IPS-15b (cell line): ENCODE measurements around the gene COX15.
"Not testable (repeated sequence)": the region's sequence is repeated elsewhere in the genome, so short reads cannot be mapped to it uniquely, and the experiment has no call there.

Source experiments
- H3K27me3 ChIP-seq: one replicate; pipeline ENCODE4 v1.6.1; 2013; ENCODE audit warnings: low read length; ENCODE audit not compliant: control insufficient read depth, insufficient read depth
- H3K36me3 ChIP-seq: one replicate; pipeline ENCODE4 v1.6.1; 2013; ENCODE audit warnings: low read length; ENCODE audit not compliant: control insufficient read depth, insufficient read depth
- H3K4me1 ChIP-seq: one replicate; pipeline ENCODE4 v1.6.1; 2013; ENCODE audit warnings: mild to moderate bottlenecking, low read length; ENCODE audit not compliant: control insufficient read depth, insufficient read depth
- H3K4me3 ChIP-seq: one replicate; pipeline ENCODE4 v1.5.1; 2013; ENCODE audit warnings: low read depth, low read length
- H3K9ac ChIP-seq: one replicate; pipeline ENCODE4 v1.6.1; 2013; ENCODE audit warnings: low read depth, mild to moderate bottlenecking, low read length
- H3K9me3 ChIP-seq: one replicate; pipeline ENCODE4 v1.6.1; 2013; ENCODE audit warnings: mild to moderate bottlenecking, low read length; ENCODE audit not compliant: control insufficient read depth, insufficient read depth

Gene COX15

GRCh38 chr10:99734111-99734510 lies 2.2 kb upstream of the COX15 start:
- not testable (repeated sequence) for H3K4me3 ChIP-seq, H3K4me1 ChIP-seq, H3K27me3 ChIP-seq, H3K9ac ChIP-seq, H3K36me3 ChIP-seq, H3K9me3 ChIP-seq

- no peaks in the 10 kb centered on the region for H3K27me3 ChIP-seq
- no peak overlapping the region for H3K4me3 ChIP-seq
- peaks cover 5% of the 10 kb centered on the region for H3K36me3 ChIP-seq
- H3K9ac ChIP-seq, result no peak overlapping the region
- peaks cover 4% of the 10 kb centered on the region for H3K4me1 ChIP-seq
- no peaks in the 10 kb centered on the region for H3K9me3 ChIP-seq
Measured at GRCh38 chr10:99733366-99733765, 1.4 kb upstream of the COX15 start.

GRCh38 chr10:99731306-99732032 lies 458 bp downstream of the COX15 start:
- Histone ChIP-seq H3K9ac (peak overlapping the region; percentile 88), H3K9me3 (no peaks in the 10 kb centered on the region), H3K4me3 (peak overlapping the region; percentile 89), H3K27me3 (no peaks in the 10 kb centered on the region), H3K4me1 (peaks cover 4% of the 10 kb centered on the region), H3K36me3 (peaks cover 6% of the 10 kb centered on the region)

GRCh38 chr10:99730026-99730425 lies 1.9 kb downstream of the COX15 start:
- peaks cover 4% of the 10 kb centered on the region for H3K4me1 ChIP-seq
- H3K9me3 ChIP-seq, result no peaks in the 10 kb centered on the region
- H3K9ac ChIP-seq, result no peak overlapping the region
- no peaks in the 10 kb centered on the region for H3K27me3 ChIP-seq
- no peak overlapping the region for H3K4me3 ChIP-seq
- H3K36me3 ChIP-seq, result peaks cover 16% of the 10 kb centered on the region

- H3K9me3 ChIP-seq, result no peaks in the 10 kb centered on the region
- H3K4me3 ChIP-seq, result no peak overlapping the region
- no peaks in the 10 kb centered on the region for H3K27me3 ChIP-seq
- H3K4me1 ChIP-seq, result no peaks in the 10 kb centered on the region
- no peak overlapping the region for H3K9ac ChIP-seq
- H3K36me3 ChIP-seq, result peaks cover 23% of the 10 kb centered on the region
Measured at GRCh38 chr10:99720387-99720786, 11.5 kb downstream of the COX15 start.

- Histone ChIP-seq H3K36me3 (peaks cover 12% of the 10 kb centered on the region), H3K9ac (no peak overlapping the region), H3K4me3 (no peak overlapping the region), H3K9me3 (no peaks in the 10 kb centered on the region), H3K4me1 (no peaks in the 10 kb centered on the region), H3K27me3 (no peaks in the 10 kb centered on the region)
Measured at GRCh38 chr10:99714446-99714845, 17.5 kb downstream of the COX15 start.

GRCh38 chr10:99711129-99711719 lies 20.7 kb downstream of the COX15 start:
- no peaks in the 10 kb centered on the region for H3K9me3 ChIP-seq
- H3K4me1 ChIP-seq, result no peaks in the 10 kb centered on the region
- H3K27me3 ChIP-seq, result no peaks in the 10 kb centered on the region
- peaks cover 8% of the 10 kb centered on the region for H3K36me3 ChIP-seq
- H3K4me3 ChIP-seq, result no peak overlapping the region
- no peak overlapping the region for H3K9ac ChIP-seq

GRCh38 chr10:99709480-99710229 lies 22.3 kb downstream of the COX15 start:
- no peaks in the 10 kb centered on the region for H3K4me1 ChIP-seq
- no peaks in the 10 kb centered on the region for H3K27me3 ChIP-seq
- no peak overlapping the region for H3K9ac ChIP-seq
- peaks cover 12% of the 10 kb centered on the region for H3K36me3 ChIP-seq
- no peaks in the 10 kb centered on the region for H3K9me3 ChIP-seq
- no peak overlapping the region for H3K4me3 ChIP-seq

GRCh38 chr10:99708428-99709012 lies 23.4 kb downstream of the COX15 start:
- Histone ChIP-seq H3K4me3 (no peak overlapping the region), H3K4me1 (no peaks in the 10 kb centered on the region), H3K9me3 (no peaks in the 10 kb centered on the region), H3K27me3 (no peaks in the 10 kb centered on the region), H3K9ac (no peak overlapping the region), H3K36me3 (peaks cover 12% of the 10 kb centered on the region)

GRCh38 chr10:99700649-99701048 lies 31.3 kb downstream of the COX15 start:
- H3K9ac ChIP-seq, result no peak overlapping the region
- no peak overlapping the region for H3K4me3 ChIP-seq
- no peaks in the 10 kb centered on the region for H3K9me3 ChIP-seq
- no peaks in the 10 kb centered on the region for H3K27me3 ChIP-seq
- H3K4me1 ChIP-seq, result no peaks in the 10 kb centered on the region
- H3K36me3 ChIP-seq, result peaks cover 21% of the 10 kb centered on the region

- no peak overlapping the region for H3K9ac ChIP-seq
- no peaks in the 10 kb centered on the region for H3K27me3 ChIP-seq
- no peaks in the 10 kb centered on the region for H3K9me3 ChIP-seq
- peaks cover 12% of the 10 kb centered on the region for H3K36me3 ChIP-seq
- no peaks in the 10 kb centered on the region for H3K4me1 ChIP-seq
- no peak overlapping the region for H3K4me3 ChIP-seq
Measured at GRCh38 chr10:99698504-99699080, 33.3 kb downstream of the COX15 start.
